CD14-positive monocyte (primary cell): ENCODE data around the gene RGS7. TPM values are rescaled to one million over a fixed set of nuclear protein-coding genes. Genes with fewer than 3 reads are reported as not detected.

Source experiments
- DNase-seq, 3 donors: peaks; one replicate each; pipeline ENCODE4 v3.0.0-alpha.2; 2011 to 2022
- H2AFZ ChIP-seq: 2 replicates; pipeline ENCODE4 v1.6.0; 2012; ENCODE audit warnings: mild to moderate bottlenecking, low read depth, low read length, inconsistent platforms; ENCODE audit not compliant: insufficient read depth, poor library complexity, severe bottlenecking
- H3K27ac ChIP-seq, 2 donors: 1 replicate in 1 of 2; 2 replicates in 1 of 2; pipeline ENCODE4 v1.5.1; 2012 to 2013; ENCODE audit warnings: low read length in 2 of 2, control low read depth in 1 of 2, inconsistent platforms in 1 of 2, low read depth in 1 of 2, mild to moderate bottlenecking in 1 of 2
- H3K27me3 ChIP-seq, 2 donors: one replicate each; pipeline versions ENCODE4 v1.6.0 to v1.6.1; 2011 to 2013; ENCODE audit warnings: low read length in 2 of 2; ENCODE audit not compliant: control insufficient read depth in 2 of 2, insufficient read depth in 2 of 2
- H3K36me3 ChIP-seq, 2 donors: replicated peaks in 1 of 2; 1 replicate in 1 of 2; 2 replicates in 1 of 2; pipeline versions ENCODE4 v1.5.1 to v1.6.1; 2012 to 2013; ENCODE audit warnings: low read length in 2 of 2, control low read depth in 1 of 2, inconsistent platforms in 1 of 2, mild to moderate bottlenecking in 1 of 2; ENCODE audit not compliant: insufficient read depth in 2 of 2, control insufficient read depth in 1 of 2
- H3K4me1 ChIP-seq, 2 donors: 1 replicate in 1 of 2; 2 replicates in 1 of 2; pipeline versions ENCODE4 v1.5.1 to v1.6.1; 2012 to 2013; ENCODE audit warnings: low read length in 2 of 2, control low read depth in 1 of 2, inconsistent platforms in 1 of 2, mild to moderate bottlenecking in 1 of 2, moderate library complexity in 1 of 2; ENCODE audit not compliant: insufficient read depth in 2 of 2, control insufficient read depth in 1 of 2
- H3K4me2 ChIP-seq: replicated peaks from 2 replicates; pipeline ENCODE3; 2012; ENCODE audit warnings: low read length, moderate library complexity, mild to moderate bottlenecking; ENCODE audit not compliant: poor library complexity, severe bottlenecking; ENCODE audit errors: extremely low read depth
- H3K4me3 ChIP-seq, 3 experiments: fragments of 200-600 bp in 1 of 3; sonication (generic) in 1 of 3; replicated peaks in 1 of 3; 1 replicate in 2 of 3; 2 replicates in 1 of 3; pipeline ENCODE4 v1.5.1; 2011 to 2013; ENCODE audit warnings: low read length in 3 of 3, mild to moderate bottlenecking in 3 of 3, control low read depth in 2 of 3, low read depth in 2 of 3, inconsistent platforms in 1 of 3, moderate library complexity in 1 of 3
- H3K79me2 ChIP-seq: 2 replicates; pipeline ENCODE4 v1.6.0; 2012; ENCODE audit warnings: mild to moderate bottlenecking, control low read depth, inconsistent platforms, low read length, moderate library complexity; ENCODE audit not compliant: insufficient read depth
- H3K9ac ChIP-seq: 2 replicates; pipeline ENCODE4 v1.6.0; 2017; ENCODE audit warnings: low read length, mild to moderate bottlenecking; ENCODE audit not compliant: insufficient read depth, poor library complexity, severe bottlenecking
- H3K9me3 ChIP-seq, 2 donors: replicated peaks in 1 of 2; 1 replicate in 1 of 2; 2 replicates in 1 of 2; pipeline versions ENCODE4 v1.5.1 to v1.6.1; 2012 to 2013; ENCODE audit warnings: low read length in 2 of 2, control low read depth in 1 of 2; ENCODE audit not compliant: control insufficient read depth in 1 of 2, insufficient read depth in 1 of 2
- H4K20me1 ChIP-seq: 2 replicates; pipeline ENCODE4 v1.6.0; 2012; ENCODE audit warnings: mild to moderate bottlenecking, low read length, control low read depth, moderate library complexity; ENCODE audit not compliant: insufficient read depth
- H3K27ac Mint-ChIP-seq, 7 donors: one replicate each; pipeline ENCODE4 v1.8.0; 2020; ENCODE audit warnings: mild to moderate bottlenecking in 7 of 7, mixed read lengths in 7 of 7, moderate library complexity in 6 of 7, inconsistent platforms in 2 of 7
- H3K27me3 Mint-ChIP-seq, 3 donors: one replicate each; pipeline ENCODE4 v1.8.0; 2021 to 2022; ENCODE audit warnings: low read depth in 3 of 3, mild to moderate bottlenecking in 3 of 3, mixed read lengths in 3 of 3, moderate library complexity in 3 of 3, inconsistent platforms in 1 of 3
- H3K36me3 Mint-ChIP-seq, 2 donors: one replicate each; pipeline ENCODE4 v1.8.0; 2020; ENCODE audit warnings: mixed read lengths in 2 of 2, inconsistent platforms in 1 of 2, mild to moderate bottlenecking in 1 of 2
- H3K4me1 Mint-ChIP-seq: one replicate; pipeline ENCODE4 v1.8.0; 2020; ENCODE audit warnings: mild to moderate bottlenecking, mixed read lengths
- H3K4me3 Mint-ChIP-seq, 2 donors: one replicate each; pipeline ENCODE4 v1.8.0; 2020; ENCODE audit warnings: mild to moderate bottlenecking in 2 of 2, mixed read lengths in 2 of 2, moderate library complexity in 1 of 2
- H3K9me3 Mint-ChIP-seq, 7 donors: one replicate each; pipeline ENCODE4 v1.8.0; 2020 to 2022; ENCODE audit warnings: mixed read lengths in 7 of 7, mild to moderate bottlenecking in 6 of 7, moderate library complexity in 6 of 7, inconsistent platforms in 2 of 7
- WGBS: methylation state at CpG from one replicate; pipeline ENCODE4 v1.1.5; 2013; ENCODE audit warnings: missing lambda C conversion rate; ENCODE audit not compliant: insufficient coverage; 5-methylcytosine and 5-hydroxymethylcytosine counted together
- intact Hi-C, 2 donors: fragments of 100-400 bp; cut with micrococcal nuclease; formaldehyde crosslinking; loops; one replicate each; pipeline versions ENCODE4 v1.15.0 to v1.15.1; 2023
- polyA plus RNA-seq, 3 donors: library from polyadenylated mRNA; depleted of rRNA in 1 of 3; unstranded in 2 of 3; stranded (reverse) in 1 of 3; fragments of 300-500 nt in 2 of 3; fragments of >200 nt in 1 of 3; fragmentation: Illumina TruSeq in 2 of 3; gene quantifications; 1 replicate in 2 of 3; 2 replicates in 1 of 3; pipeline ENCODE4 v1.2.3, GENCODE V29; 2012 to 2021
- TF ChIP-seq, protein P1 (sequence below): fragments of 200-600 bp; IDR thresholded peaks from one replicate; pipeline ENCODE4 v1.8.0; 2022; ENCODE audit warnings: antibody characterized with exemption, mild to moderate bottlenecking

RGS7 gene
- polyA plus RNA-seq, 3 donors, result not detected

DNA sequence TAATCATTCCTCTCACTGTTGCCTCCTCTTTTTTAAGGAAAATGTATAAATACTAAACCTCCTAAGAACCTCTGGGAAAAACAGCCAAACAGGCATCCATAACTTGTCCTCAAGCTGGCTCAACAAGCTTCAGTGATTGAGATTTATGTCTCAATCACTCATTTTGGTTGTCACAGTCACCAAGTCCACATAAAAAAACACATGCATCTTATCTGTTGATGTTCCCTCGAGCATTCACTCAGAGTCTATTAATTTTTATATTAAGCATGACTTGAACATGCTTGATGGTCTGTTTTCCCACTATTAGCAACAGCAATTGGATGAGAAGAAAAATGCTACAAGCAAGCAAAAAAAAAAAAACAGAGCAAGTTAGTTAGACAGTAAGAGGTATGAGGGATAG is 254.3 kb downstream of the RGS7 start:
- H3K4me1 ChIP-seq, result no peaks in the 10 kb centered on the region
- H3K4me3 ChIP-seq, result no peak overlapping the region
- Mint-ChIP-seq H3K27me3 (no peaks in the 10 kb centered on the region), H3K36me3 (no peaks in the 10 kb centered on the region), H3K4me1 (no peaks in the 10 kb centered on the region), H3K27ac (no peak overlapping the region), H3K4me3 (no peak overlapping the region), H3K9me3 (peaks cover 0 to 3% (median 0%) of the 10 kb centered on the region in 7 donors)
- H3K9ac ChIP-seq, result no peak overlapping the region
- H3K9me3 ChIP-seq, result no peaks in the 10 kb centered on the region
- no peaks in the 10 kb centered on the region for H3K27me3 ChIP-seq
- H3K79me2 ChIP-seq, result no peaks in the 10 kb centered on the region
- no peaks in the 10 kb centered on the region for H4K20me1 ChIP-seq
- WGBS, result no CpG with 5 or more reads among the region's 1 CpG
- H3K27ac ChIP-seq, result no peak overlapping the region
- no peaks in the 10 kb centered on the region for H3K36me3 ChIP-seq
- no peak for DNase-seq
- TF ChIP-seq, protein P1, sequence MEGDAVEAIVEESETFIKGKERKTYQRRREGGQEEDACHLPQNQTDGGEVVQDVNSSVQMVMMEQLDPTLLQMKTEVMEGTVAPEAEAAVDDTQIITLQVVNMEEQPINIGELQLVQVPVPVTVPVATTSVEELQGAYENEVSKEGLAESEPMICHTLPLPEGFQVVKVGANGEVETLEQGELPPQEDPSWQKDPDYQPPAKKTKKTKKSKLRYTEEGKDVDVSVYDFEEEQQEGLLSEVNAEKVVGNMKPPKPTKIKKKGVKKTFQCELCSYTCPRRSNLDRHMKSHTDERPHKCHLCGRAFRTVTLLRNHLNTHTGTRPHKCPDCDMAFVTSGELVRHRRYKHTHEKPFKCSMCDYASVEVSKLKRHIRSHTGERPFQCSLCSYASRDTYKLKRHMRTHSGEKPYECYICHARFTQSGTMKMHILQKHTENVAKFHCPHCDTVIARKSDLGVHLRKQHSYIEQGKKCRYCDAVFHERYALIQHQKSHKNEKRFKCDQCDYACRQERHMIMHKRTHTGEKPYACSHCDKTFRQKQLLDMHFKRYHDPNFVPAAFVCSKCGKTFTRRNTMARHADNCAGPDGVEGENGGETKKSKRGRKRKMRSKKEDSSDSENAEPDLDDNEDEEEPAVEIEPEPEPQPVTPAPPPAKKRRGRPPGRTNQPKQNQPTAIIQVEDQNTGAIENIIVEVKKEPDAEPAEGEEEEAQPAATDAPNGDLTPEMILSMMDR, result no peak
- no peak overlapping the region for H2AFZ ChIP-seq
- intact Hi-C loops, result no loop called here
- no peak overlapping the region for H3K4me2 ChIP-seq

DNA sequence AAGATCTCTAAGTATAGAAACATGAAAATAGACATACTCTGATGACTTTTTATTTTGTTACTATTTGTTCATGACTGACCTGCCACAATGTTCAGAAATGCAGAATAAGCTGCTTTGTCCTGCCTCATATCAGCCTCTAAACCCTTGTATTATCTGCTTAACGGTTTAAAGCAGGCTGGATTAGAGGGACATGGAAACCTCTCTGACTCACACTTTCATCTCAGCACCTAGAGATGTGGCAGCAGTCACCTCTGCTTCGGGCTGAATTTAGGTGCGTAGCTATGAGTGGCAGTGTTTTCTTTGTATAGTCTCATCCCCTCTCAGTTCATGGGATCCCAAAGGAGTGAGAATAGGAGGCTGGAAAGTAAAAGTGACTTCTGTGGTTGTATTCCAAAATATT is 255.4 kb downstream of the RGS7 start:
- H3K27ac ChIP-seq, result no peak overlapping the region
- H3K36me3 ChIP-seq, result no peaks in the 10 kb centered on the region
- H4K20me1 ChIP-seq, result no peaks in the 10 kb centered on the region
- no peak overlapping the region for H3K4me3 Mint-ChIP-seq
- no peak overlapping the region for H2AFZ ChIP-seq
- no peak overlapping the region for H3K4me3 ChIP-seq
- H3K27me3 Mint-ChIP-seq, result no peaks in the 10 kb centered on the region
- H3K36me3 Mint-ChIP-seq, result no peaks in the 10 kb centered on the region
- DNase-seq, result no peak
- no peak overlapping the region for H3K9ac ChIP-seq
- H3K9me3 ChIP-seq, result no peaks in the 10 kb centered on the region
- peaks cover 0 to 5% (median 1%) of the 10 kb centered on the region in 7 donors for H3K9me3 Mint-ChIP-seq
- TF ChIP-seq, protein P1, result no peak
- no peaks in the 10 kb centered on the region for H3K4me1 ChIP-seq
- no peaks in the 10 kb centered on the region for H3K4me1 Mint-ChIP-seq
- no CpG with 5 or more reads among the region's 3 CpGs for WGBS
- H3K27ac Mint-ChIP-seq, result no peak overlapping the region
- intact Hi-C loops, result no loop called here
- no peaks in the 10 kb centered on the region for H3K27me3 ChIP-seq
- H3K4me2 ChIP-seq, result no peak overlapping the region
- no peaks in the 10 kb centered on the region for H3K79me2 ChIP-seq
